ENCODE measurements around the gene GIPC1.

GIPC1 gene

DNA sequence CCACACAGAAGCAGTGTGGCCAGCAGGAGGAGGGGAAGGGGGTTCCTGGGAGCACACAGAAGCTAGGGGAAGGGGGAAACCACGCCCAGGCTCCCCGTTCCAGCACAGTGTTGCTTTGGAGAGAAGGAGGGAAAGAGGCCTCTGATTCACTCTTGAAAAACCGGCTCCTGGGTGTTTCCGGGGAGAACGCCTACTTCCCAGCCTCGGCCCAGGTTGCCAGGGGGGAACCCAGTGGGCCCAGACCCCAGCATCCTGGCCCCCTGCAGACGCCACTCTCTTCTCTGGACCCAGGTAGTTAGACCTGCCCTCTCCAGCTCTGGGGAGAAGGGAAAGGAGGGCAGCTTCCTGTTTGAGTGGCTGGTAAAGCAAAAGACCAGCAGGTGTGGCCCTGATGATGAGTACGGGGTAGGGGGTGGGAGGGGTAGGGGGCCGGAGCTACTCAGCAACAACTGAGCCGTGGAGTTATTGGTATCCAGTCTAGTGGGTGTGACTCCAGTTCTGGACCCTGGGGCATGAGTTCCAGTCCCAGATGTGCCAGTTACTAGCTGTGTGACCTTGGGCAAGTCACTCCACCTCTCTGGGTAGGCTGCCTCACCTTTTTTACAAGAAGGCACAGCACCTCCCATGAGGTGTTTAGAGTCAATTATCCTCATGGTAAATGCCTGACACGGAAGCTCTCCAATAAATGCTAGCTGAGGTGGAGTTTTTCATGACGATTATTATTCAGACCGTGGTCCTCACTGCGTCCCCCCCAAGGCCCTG lies 836 bp downstream of the GIPC1 start:
- in situ Hi-C loops (cut with HindIII; ENCODE audit: low sequenced_read_pairs) = no loop called here

GRCh38 chr19:14494411-14494810 lies 1.5 kb downstream of the GIPC1 start:
- in situ Hi-C loops (cut with HindIII; ENCODE audit: low sequenced_read_pairs) = no loop called here

GRCh38 chr19:14492756-14493337 lies 3.1 kb downstream of the GIPC1 start:
- in situ Hi-C loops (cut with HindIII; ENCODE audit: low sequenced_read_pairs) = no loop called here

DNA sequence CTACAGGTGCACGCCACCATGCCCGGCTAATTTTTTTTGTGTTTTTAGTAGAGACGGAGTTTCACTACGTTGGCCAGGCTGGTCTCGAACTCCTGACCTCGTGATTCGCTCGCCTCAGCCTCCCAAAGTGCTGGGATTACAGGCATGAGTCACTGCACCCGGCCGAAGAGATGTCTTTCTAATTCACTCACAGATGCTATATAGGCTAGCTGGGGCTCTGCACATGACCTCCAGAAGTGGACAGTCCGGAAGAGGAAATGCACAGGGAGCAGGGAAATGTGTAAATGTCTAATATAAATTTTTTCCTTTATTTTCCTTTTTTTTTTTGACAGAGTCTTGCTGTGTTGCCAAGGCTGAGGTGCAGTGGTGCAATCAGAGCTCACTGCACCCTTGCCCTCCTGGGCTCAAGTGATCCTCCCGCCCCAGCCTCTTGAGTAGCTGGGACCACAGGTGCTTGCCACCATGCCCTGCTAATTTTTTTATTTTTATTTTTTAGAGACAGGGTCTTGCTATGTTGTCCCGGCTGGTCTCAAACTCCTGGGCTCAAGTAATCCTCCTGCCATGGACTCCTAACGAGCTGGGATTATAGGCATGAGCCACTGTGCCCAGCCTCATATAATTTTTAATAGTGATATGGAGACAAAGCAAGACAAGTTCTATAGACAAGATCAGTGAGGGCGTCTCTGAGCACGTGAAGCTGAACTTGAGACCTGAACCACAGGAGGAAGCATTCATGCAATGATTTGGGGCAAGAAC lies 8.4 kb downstream of the GIPC1 start:
- in situ Hi-C loops (cut with HindIII; ENCODE audit: low sequenced_read_pairs) = no loop called here

- in situ Hi-C loops (cut with HindIII; ENCODE audit: low sequenced_read_pairs) = no loop called here
Observed at GRCh38 chr19:14482172-14482941, 13.6 kb downstream of the GIPC1 start.

- in situ Hi-C loops (cut with HindIII; ENCODE audit: low sequenced_read_pairs) = no loop called here
Observed at GRCh38 chr19:14480700-14481079, 15.2 kb downstream of the GIPC1 start.

DNA sequence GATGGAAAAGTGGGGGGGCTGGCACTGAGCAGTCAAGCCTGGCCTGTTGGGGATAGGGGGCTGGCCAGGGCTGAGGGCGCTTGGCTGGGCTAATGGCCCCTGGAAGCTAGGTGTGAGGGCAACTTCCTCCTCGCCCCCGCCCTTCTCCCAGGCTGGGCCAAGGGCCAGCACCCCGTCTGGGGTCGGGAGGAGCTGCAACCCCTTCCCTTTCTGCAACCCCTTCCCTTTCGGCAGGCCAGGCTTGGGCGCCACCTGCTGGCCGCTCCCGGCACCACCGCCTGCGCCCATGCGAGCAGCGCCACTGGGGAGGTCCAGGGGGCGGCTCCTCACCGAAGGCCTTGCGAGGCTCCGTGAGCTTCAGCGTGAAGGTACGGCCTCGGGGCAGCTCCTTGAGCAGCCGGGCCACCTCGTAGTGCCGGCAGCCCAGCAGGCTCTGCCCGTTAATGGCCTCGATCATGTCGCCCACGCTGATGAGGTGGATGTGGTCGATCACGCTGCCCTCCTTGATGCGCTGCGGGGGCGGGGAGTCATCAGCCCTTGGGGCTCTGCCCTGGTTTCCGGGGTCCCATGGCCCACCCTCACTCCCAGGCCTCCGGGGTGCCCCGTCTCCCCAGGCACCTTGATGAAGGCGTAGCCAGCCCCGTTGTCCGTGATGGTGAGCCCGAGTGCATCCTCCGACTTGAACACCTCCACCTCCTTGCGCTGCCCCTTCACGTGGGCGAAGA lies 15.8 kb downstream of the GIPC1 start:
- in situ Hi-C loops (cut with HindIII; ENCODE audit: low sequenced_read_pairs) = no loop called here

DNA sequence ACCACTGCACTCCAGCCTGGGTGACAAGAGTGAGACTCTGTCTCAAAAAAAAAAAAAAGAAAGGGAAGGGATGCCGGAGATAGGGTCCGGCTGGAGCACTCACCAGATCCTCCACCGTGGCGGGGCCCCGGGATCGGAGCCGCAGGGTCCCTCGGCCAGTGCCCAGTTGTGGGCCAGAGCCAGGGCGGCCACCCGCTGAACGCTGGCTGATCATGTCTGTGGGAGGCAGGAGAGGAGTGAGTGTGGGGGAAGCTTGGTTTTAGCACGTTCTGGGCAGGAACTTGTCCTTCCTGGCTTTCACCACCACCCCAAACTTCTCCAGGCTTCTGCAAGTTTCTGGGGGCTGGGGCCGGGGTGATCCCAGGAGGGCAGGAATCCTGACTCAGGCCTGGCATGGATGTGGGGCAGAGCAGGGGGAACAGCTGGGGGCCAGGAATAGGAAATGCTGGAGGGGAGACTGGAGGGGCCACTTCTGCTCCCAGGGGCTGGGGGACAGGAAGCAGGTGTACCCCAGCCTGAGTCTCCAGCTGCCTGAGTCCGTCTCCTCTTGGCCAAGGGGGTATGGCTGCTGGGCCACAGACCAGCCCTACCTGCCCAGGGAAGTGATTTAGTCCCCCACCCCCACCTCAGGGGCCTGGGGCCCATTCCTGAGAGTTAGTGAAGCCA lies 16.5 kb downstream of the GIPC1 start:
- in situ Hi-C loops (cut with HindIII; ENCODE audit: low sequenced_read_pairs) = no loop called here

GRCh38 chr19:14478113-14478545 lies 17.8 kb downstream of the GIPC1 start:
- in situ Hi-C loops (cut with HindIII; ENCODE audit: low sequenced_read_pairs) = no loop called here

DNA sequence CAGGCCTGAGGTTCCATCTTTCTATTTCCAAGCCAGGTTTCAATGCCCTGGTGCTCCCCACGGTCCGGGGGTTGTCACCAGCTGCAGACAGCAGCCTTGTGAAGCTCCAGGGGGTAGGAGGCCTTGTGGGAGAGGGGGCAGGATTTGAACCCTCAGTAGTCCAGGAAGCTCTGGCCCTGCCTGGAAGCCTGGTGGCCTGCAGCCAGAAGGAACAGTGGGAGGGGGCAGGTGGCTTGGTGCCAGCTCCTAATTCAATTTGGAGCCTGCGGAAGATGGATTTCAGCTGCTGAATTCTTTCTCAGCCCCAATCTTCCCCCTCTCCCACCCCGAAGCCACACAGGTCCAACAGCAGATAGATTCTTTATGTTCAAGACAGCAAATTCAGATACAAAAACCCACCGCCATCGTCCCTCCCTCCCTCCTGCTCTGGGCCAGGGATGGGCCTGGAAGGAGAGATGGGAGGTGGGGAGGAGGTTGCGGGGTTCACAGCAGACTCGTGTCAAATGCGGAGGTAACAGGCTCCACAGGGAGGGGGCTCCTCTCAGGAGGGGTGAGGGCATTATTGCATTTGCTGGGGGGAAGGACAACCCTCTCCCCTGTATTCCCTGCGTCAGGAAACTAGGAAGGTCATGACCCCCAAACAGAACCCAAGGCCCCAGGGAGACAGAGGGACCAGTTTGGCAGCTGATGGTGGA lies 18.4 kb downstream of the GIPC1 start:
- in situ Hi-C loops (cut with HindIII; ENCODE audit: low sequenced_read_pairs) = no loop called here

GRCh38 chr19:14476673-14477401 lies 19.1 kb downstream of the GIPC1 start:
- in situ Hi-C loops (cut with HindIII; ENCODE audit: low sequenced_read_pairs) = no loop called here

- in situ Hi-C loops (cut with HindIII; ENCODE audit: low sequenced_read_pairs) = no loop called here
Observed at GRCh38 chr19:14476327-14476672, 19.6 kb downstream of the GIPC1 start.

DNA sequence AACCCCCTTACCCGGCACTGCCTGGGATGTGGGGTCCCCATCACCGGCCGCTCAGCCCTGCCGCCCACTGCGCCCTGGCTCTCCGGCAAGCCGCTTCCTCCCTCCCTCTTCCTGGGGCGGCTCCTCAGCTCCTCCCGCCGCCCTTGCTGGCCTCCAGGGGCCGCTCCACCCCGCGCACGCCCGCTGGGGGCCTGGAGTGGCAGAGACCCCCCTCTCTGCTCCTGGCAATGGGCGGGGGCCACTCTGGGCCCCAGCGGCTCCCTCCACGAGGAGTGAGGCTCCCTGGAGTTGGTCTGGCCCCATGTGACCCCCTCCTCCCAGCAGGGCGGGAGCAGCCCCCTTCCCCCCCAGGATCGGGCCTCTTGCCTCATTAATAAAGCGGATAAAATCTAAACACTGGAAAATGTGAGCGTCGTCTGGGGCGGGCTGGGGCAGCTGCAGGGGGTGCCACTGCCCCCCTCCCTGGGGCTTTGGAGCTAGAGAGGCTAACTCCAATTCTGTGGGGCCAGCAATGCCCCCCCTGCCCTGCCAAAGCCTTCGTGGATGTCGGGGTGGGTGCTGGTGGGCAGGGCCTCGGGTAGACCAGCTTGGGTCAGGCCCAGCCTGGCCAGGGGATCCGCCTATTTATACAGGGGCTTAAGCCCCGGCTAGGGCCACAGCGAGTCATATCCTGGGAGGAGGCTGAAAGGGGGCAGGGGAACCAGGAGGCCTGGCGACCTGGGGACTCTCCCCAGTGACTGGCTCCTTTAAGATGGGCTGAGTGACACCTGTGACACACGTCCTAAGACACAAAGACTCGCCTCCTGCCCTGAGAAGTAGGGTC lies 20.5 kb downstream of the GIPC1 start, which contains the start of gene PTGER1:
Gene PTGER1 (minus strand): TSS at position 104 of the 823 bp plus-strand sequence. CDS start 1,034 bp downstream, outside the sequence.
- in situ Hi-C loops (cut with HindIII; ENCODE audit: low sequenced_read_pairs) = no loop called here

GRCh38 chr19:14474827-14475226 lies 21.1 kb downstream of the GIPC1 start:
- in situ Hi-C loops (cut with HindIII; ENCODE audit: low sequenced_read_pairs) = no loop called here

DNA sequence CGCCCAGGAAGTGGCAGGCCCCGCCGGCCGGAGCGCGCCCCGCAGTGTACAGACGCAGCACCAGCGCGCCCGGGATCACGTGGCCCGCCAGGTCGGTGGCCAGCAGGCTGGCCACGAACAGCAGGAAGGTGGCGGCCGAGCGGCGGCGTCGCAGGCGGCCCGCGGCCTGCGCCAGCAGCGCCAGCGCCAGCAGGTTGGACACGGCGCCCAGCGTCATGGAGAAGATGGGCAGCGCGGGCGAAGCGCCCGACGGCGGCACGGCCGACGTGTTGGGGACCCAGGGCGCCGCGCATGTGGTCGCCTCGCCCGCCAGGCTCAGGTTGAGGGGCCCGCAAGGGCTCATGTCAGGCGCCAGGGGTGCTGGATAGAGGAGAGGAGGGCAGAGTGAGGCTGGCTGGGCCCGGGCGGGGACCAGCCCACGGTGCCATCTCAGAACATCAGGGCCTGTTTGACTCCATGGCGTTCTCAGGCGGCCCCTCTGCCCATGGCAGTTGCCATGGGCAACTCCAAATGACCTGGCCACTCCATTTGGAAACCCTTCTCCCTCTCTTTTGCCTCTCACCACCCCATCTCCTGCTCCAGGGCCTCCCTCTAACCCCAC lies 21.8 kb downstream of the GIPC1 start:
- in situ Hi-C loops (cut with HindIII; ENCODE audit: low sequenced_read_pairs) = no loop called here

- in situ Hi-C loops (cut with HindIII; ENCODE audit: low sequenced_read_pairs) = no loop called here
Observed at GRCh38 chr19:14473073-14473977, 22.6 kb downstream of the GIPC1 start.
